Testis (tissue), 3 donors: ENCODE data around the gene CCL17. TPM values are rescaled to one million over a fixed set of nuclear protein-coding genes. Genes with fewer than 3 reads are reported as not detected.

Experiments
- DNase-seq: peaks from one replicate; pipeline ENCODE4 v3.0.0-alpha.2; 2019
- H3K27ac ChIP-seq, 2 donors: fragments of 200-600 bp; sonication (generic); one replicate each; pipeline ENCODE4 v1.5.1; 2019
- H3K27me3 ChIP-seq: fragments of 200-600 bp; sonication (generic); one replicate; pipeline ENCODE4 v1.5.1; 2019
- H3K36me3 ChIP-seq: fragments of 200-600 bp; sonication (generic); one replicate; pipeline ENCODE4 v1.5.1; 2017; ENCODE audit warnings: low read depth; ENCODE audit errors: missing control alignments
- H3K4me1 ChIP-seq: fragments of 200-600 bp; sonication (generic); one replicate; pipeline ENCODE4 v1.5.1; 2019
- H3K4me3 ChIP-seq, 2 donors: fragments of 200-600 bp; sonication (generic); one replicate each; pipeline ENCODE4 v1.5.1; 2017 to 2019
- H3K9me3 ChIP-seq: fragments of 200-600 bp; sonication (generic); one replicate; pipeline ENCODE4 v1.5.1; 2017
- CTCF ChIP-seq, 3 experiments: fragments of 450-650 bp in 2 of 3; fragments of 200-600 bp in 1 of 3; sonication (generic) in 1 of 3; IDR thresholded peaks; one replicate each; pipeline ENCODE4 v1.5.1; 2016 to 2019; ENCODE audit warnings: antibody characterized with exemption in 3 of 3, mild to moderate bottlenecking in 2 of 3, moderate library complexity in 1 of 3
- POLR2A ChIP-seq: fragments of 450-650 bp; IDR thresholded peaks from one replicate; pipeline ENCODE4 v1.6.1; 2017; ENCODE audit warnings: antibody characterized with exemption, mild to moderate bottlenecking, moderate library complexity
- WGBS, 2 donors: methylation state at CpG; one replicate each; pipeline ENCODE4 v1.1.5; 2018; 5-methylcytosine and 5-hydroxymethylcytosine counted together
- intact Hi-C: fragments of 100-400 bp; cut with DNase I; formaldehyde crosslinking; loops from one replicate; pipeline ENCODE4 v1.15.1; 2023; ENCODE audit warnings: low total_unique reads
- polyA plus RNA-seq: library from polyadenylated mRNA; stranded (reverse); fragments of 350-450 nt; fragmentation: Illumina TruSeq; extraction: RNeasy Lipid Tissue Mini Kit (QIAGEN cat#74804); gene quantifications from one replicate; pipeline ENCODE4 v1.2.3, GENCODE V29; 2014; ENCODE audit warnings: low read depth, low replicate concordance; ENCODE audit not compliant: insufficient read depth
- total RNA-seq, 2 donors: library from RNA; depleted of rRNA; stranded (reverse); fragments of >200 nt; gene quantifications; one replicate each; pipeline ENCODE4 v1.2.3, GENCODE V29; 2016

The CCL17 gene
- total and polyA plus RNA-seq, 3 donors from 2014 or later = 0.81 to 4.0 TPM; not detected in 1

- 82 to 84% methylated on average over 6 to 7 of the region's 7 CpGs for WGBS, 2 donors
- Histone ChIP-seq H3K27ac (no peak overlapping the region), H3K4me1 (no peaks in the 10 kb centered on the region), H3K4me3 (no peak overlapping the region), H3K36me3 (no peaks in the 10 kb centered on the region), H3K27me3 (no peaks in the 10 kb centered on the region), H3K9me3 (no peaks in the 10 kb centered on the region)
- DNase-seq = no peak
- TF ChIP-seq CTCF (IDR thresholded peaks at IDR 0.05) (no peak), POLR2A (no peak)
- intact Hi-C loops = no loop called here
Observed at GRCh38 chr16:57358086-57358420, 46.5 kb upstream of the CCL17 start.

GRCh38 chr16:57358527-57359095 lies 46.0 kb upstream of the CCL17 start, which contains the start of gene CCL22:
Gene CCL22, plus strand, starts transcription at chr16:57358783. Its CDS starts 34 bp downstream, at chr16:57358817.
- Histone ChIP-seq H3K4me3 (no peak within 1 kb of the TSS), H3K9me3 (no peaks in the 10 kb centered on the region), H3K27me3 (no peaks in the 10 kb centered on the region), H3K27ac (no peak within 1 kb of the TSS), H3K4me1 (no peaks in the 10 kb centered on the region), H3K36me3 (no peaks in the 10 kb centered on the region)
- WGBS, 2 donors = 88 to 93% methylated on average over 9 of the region's 9 CpGs
- no peak for TF ChIP-seq POLR2A
- no peak for TF ChIP-seq CTCF (IDR thresholded peaks at IDR 0.05)
- DNase-seq = no peak
- intact Hi-C loops = no loop called here

GRCh38 chr16:57360321-57360935 lies 44.1 kb upstream of the CCL17 start:
- no peak for DNase-seq
- no peaks in the 10 kb centered on the region for H3K9me3 ChIP-seq
- no peaks in the 10 kb centered on the region for H3K36me3 ChIP-seq
- WGBS, 2 donors = 94 to 95% methylated on average over 2 to 16 of the region's 16 CpGs
- no peaks in the 10 kb centered on the region for H3K4me1 ChIP-seq
- TF ChIP-seq POLR2A (no peak), CTCF (IDR thresholded peaks at IDR 0.05) (no peak)
- no peak overlapping the region for H3K27ac ChIP-seq
- intact Hi-C loops = no loop called here
- H3K4me3 ChIP-seq = no peak overlapping the region
- H3K27me3 ChIP-seq = no peaks in the 10 kb centered on the region

GRCh38 chr16:57361404-57361803 lies 43.2 kb upstream of the CCL17 start:
- TF ChIP-seq CTCF (IDR thresholded peaks at IDR 0.05) (no peak), POLR2A (no peak)
- Histone ChIP-seq H3K27me3 (no peaks in the 10 kb centered on the region), H3K4me3 (no peak overlapping the region), H3K36me3 (no peaks in the 10 kb centered on the region), H3K4me1 (no peaks in the 10 kb centered on the region), H3K27ac (no peak overlapping the region), H3K9me3 (no peaks in the 10 kb centered on the region)
- WGBS, 2 donors = 84% methylated on average over 4 of the region's 4 CpGs
- DNase-seq = no peak
- intact Hi-C loops = no loop called here

GRCh38 chr16:57364143-57364542 lies 40.4 kb upstream of the CCL17 start:
- Histone ChIP-seq H3K4me3 (no peak overlapping the region), H3K36me3 (no peaks in the 10 kb centered on the region), H3K9me3 (no peaks in the 10 kb centered on the region), H3K4me1 (no peaks in the 10 kb centered on the region), H3K27ac (no peak overlapping the region), H3K27me3 (no peaks in the 10 kb centered on the region)
- TF ChIP-seq CTCF (IDR thresholded peaks at IDR 0.05) = no peak
- no peak for TF ChIP-seq POLR2A
- intact Hi-C loops = no loop called here
- no peak for DNase-seq
- 93 to 95% methylated on average over 3 of the region's 3 CpGs for WGBS, 2 donors
